ENCODE data around the gene ALDH7A1. TPM values are rescaled to one million over a fixed set of nuclear protein-coding genes. Genes with fewer than 3 reads are reported as not detected.

The ALDH7A1 gene
- total RNA-seq, 1 donor from 2014 or later = 90.6 TPM

DNA sequence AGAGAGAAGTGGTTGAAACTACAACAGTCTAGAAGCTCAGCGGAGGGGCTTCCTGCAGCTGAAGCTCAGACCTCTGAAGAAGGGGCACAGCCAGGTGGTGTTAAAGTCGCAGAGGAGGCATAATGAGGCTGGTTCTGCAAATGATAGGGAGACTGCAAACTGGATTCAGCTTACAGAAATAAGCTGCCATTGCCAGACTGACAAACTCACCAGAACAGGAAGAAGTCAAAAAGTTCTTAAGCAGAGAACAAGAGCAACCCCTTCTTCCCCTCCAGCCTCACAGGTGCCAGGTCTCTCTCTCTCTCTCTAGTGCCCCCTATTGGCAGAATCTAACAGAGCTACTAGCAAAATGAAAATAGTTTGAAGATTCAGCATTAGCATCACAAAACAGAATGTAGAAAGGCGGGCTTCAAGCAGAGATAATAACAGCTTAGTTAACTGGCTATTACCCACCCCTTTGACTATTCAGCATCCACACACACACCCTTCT, 95.1 kb downstream of the ALDH7A1 start:
- Histone ChIP-seq H2AFZ (ENCODE audit: low read depth, low read length) (no peak overlapping the region), H3K4me3 (ENCODE audit: insufficient read depth, low read depth, low read length) (no peak overlapping the region), H3K9me3 (ENCODE audit: insufficient read depth, low read depth, low read length) (no peaks in the 10 kb centered on the region), H3K4me1 (ENCODE audit: insufficient read depth, low read length) (no peaks in the 10 kb centered on the region), H3K4me2 (ENCODE audit: low read length) (no peak overlapping the region), H3K9ac (ENCODE audit: low read length) (no peak overlapping the region), H3K79me2 (ENCODE audit: insufficient read depth, low read length) (no peaks in the 10 kb centered on the region), H4K20me1 (ENCODE audit: insufficient read depth, low read length) (no peaks in the 10 kb centered on the region), H3K27ac (ENCODE audit: low read depth, low read length) (no peak overlapping the region), H3K27me3 (ENCODE audit: insufficient read depth, low read length) (no peaks in the 10 kb centered on the region), H3K36me3 (ENCODE audit: insufficient read depth, low read length) (no peaks in the 10 kb centered on the region)
- H3K4me1 Mint-ChIP-seq (ENCODE audit: low read depth, unreplicated experiment) = peaks cover 14% of the 10 kb centered on the region
- no peaks in the 10 kb centered on the region for H3K27me3 Mint-ChIP-seq (ENCODE audit: low read depth, unreplicated experiment)
- DNase-seq (ENCODE audit: low read depth) (no peak), FAIRE-seq (no peak)
- TF ChIP-seq, protein P1, sequence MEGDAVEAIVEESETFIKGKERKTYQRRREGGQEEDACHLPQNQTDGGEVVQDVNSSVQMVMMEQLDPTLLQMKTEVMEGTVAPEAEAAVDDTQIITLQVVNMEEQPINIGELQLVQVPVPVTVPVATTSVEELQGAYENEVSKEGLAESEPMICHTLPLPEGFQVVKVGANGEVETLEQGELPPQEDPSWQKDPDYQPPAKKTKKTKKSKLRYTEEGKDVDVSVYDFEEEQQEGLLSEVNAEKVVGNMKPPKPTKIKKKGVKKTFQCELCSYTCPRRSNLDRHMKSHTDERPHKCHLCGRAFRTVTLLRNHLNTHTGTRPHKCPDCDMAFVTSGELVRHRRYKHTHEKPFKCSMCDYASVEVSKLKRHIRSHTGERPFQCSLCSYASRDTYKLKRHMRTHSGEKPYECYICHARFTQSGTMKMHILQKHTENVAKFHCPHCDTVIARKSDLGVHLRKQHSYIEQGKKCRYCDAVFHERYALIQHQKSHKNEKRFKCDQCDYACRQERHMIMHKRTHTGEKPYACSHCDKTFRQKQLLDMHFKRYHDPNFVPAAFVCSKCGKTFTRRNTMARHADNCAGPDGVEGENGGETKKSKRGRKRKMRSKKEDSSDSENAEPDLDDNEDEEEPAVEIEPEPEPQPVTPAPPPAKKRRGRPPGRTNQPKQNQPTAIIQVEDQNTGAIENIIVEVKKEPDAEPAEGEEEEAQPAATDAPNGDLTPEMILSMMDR (IDR thresholded peaks at IDR 0.05; ENCODE audit: insufficient read depth, low read depth, low read length) = peak; percentile 39
- no peak for TF ChIP-seq EZH2 (IDR thresholded peaks at IDR 0.05; ENCODE audit: insufficient read depth, low read length)
- H3K27ac Mint-ChIP-seq (ENCODE audit: unreplicated experiment) = peak overlapping the region; percentile 26
- no peak overlapping the region for H3K4me3 Mint-ChIP-seq (ENCODE audit: unreplicated experiment)
- H3K36me3 Mint-ChIP-seq (ENCODE audit: low read depth, unreplicated experiment) = peaks cover 5% of the 10 kb centered on the region
- no peaks in the 10 kb centered on the region for H3K9me3 Mint-ChIP-seq (ENCODE audit: unreplicated experiment)

DNA sequence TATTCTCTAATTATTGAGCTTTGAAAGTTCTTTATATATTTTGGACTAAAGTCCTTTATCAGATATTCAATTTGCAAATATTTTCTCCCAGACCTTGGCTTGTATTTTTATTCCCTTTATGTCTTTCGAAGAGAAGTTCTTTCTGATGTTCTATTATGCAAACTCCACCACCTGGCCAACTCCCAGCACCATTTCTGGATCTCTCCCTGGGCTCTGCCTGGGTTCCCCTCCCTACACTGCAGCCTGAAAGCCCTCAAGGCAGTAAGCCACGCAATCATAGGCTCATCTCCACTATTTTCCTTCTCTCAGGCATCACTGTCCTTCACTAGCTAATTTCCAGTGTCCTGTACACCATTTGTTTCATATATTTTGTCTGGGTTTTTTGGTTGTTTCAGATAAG, 95.7 kb downstream of the ALDH7A1 start:
- Histone ChIP-seq H3K36me3 (ENCODE audit: insufficient read depth, low read length) (no peaks in the 10 kb centered on the region), H3K27ac (ENCODE audit: low read depth, low read length) (no peak overlapping the region), H4K20me1 (ENCODE audit: insufficient read depth, low read length) (no peaks in the 10 kb centered on the region), H3K9me3 (ENCODE audit: insufficient read depth, low read depth, low read length) (no peaks in the 10 kb centered on the region), H3K4me2 (ENCODE audit: low read length) (no peak overlapping the region), H3K4me1 (ENCODE audit: insufficient read depth, low read length) (no peaks in the 10 kb centered on the region), H2AFZ (ENCODE audit: low read depth, low read length) (no peak overlapping the region), H3K9ac (ENCODE audit: low read length) (no peak overlapping the region), H3K27me3 (ENCODE audit: insufficient read depth, low read length) (no peaks in the 10 kb centered on the region), H3K4me3 (ENCODE audit: insufficient read depth, low read depth, low read length) (no peak overlapping the region), H3K79me2 (ENCODE audit: insufficient read depth, low read length) (no peaks in the 10 kb centered on the region)
- Mint-ChIP-seq H3K4me3 (ENCODE audit: unreplicated experiment) (no peak overlapping the region), H3K27ac (ENCODE audit: unreplicated experiment) (no peak overlapping the region), H3K36me3 (ENCODE audit: low read depth, unreplicated experiment) (peaks cover 5% of the 10 kb centered on the region), H3K4me1 (ENCODE audit: low read depth, unreplicated experiment) (peaks cover 14% of the 10 kb centered on the region), H3K27me3 (ENCODE audit: low read depth, unreplicated experiment) (no peaks in the 10 kb centered on the region), H3K9me3 (ENCODE audit: unreplicated experiment) (no peaks in the 10 kb centered on the region)
- no peak for DNase-seq (ENCODE audit: low read depth)
- TF ChIP-seq, protein P1 (IDR thresholded peaks at IDR 0.05; ENCODE audit: insufficient read depth, low read depth, low read length) = no peak
- TF ChIP-seq EZH2 (IDR thresholded peaks at IDR 0.05; ENCODE audit: insufficient read depth, low read length) = no peak
- FAIRE-seq = no peak

DNA sequence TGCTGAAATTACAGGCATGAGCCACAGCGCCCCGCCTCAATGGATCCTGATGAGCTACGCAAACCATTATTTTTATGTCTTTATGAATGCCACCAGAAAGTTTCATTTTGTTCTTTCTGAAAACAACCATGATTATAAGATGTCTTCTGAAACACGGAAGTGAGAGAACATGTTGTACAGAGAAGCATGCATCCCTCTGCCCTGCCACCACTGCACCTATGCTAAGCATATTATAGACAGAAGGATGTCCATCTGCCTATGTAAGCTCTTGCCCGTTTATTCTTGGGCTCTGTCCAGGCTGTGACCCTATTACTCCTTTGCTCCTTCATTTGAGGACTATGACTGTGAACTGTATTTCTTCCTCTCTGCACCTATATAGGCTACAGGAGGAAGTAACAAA, 97.5 kb downstream of the ALDH7A1 start:
- Mint-ChIP-seq H3K36me3 (ENCODE audit: low read depth, unreplicated experiment) (peaks cover 13% of the 10 kb centered on the region), H3K27ac (ENCODE audit: unreplicated experiment) (no peak overlapping the region), H3K9me3 (ENCODE audit: unreplicated experiment) (no peaks in the 10 kb centered on the region), H3K4me3 (ENCODE audit: unreplicated experiment) (no peak overlapping the region), H3K27me3 (ENCODE audit: low read depth, unreplicated experiment) (no peaks in the 10 kb centered on the region), H3K4me1 (ENCODE audit: low read depth, unreplicated experiment) (peaks cover 3% of the 10 kb centered on the region)
- no peak overlapping the region for H3K9ac ChIP-seq (ENCODE audit: low read length)
- H3K4me2 ChIP-seq (ENCODE audit: low read length) = no peak overlapping the region
- no peak overlapping the region for H3K27ac ChIP-seq (ENCODE audit: low read depth, low read length)
- TF ChIP-seq, protein P1 (IDR thresholded peaks at IDR 0.05; ENCODE audit: insufficient read depth, low read depth, low read length) = no peak
- TF ChIP-seq EZH2 (IDR thresholded peaks at IDR 0.05; ENCODE audit: insufficient read depth, low read length) = no peak
- H2AFZ ChIP-seq (ENCODE audit: low read depth, low read length) = no peak overlapping the region
- H3K9me3 ChIP-seq (ENCODE audit: insufficient read depth, low read depth, low read length) = no peaks in the 10 kb centered on the region
- H3K4me3 ChIP-seq (ENCODE audit: insufficient read depth, low read depth, low read length) = no peak overlapping the region
- no peaks in the 10 kb centered on the region for H3K27me3 ChIP-seq (ENCODE audit: insufficient read depth, low read length)
- DNase-seq (ENCODE audit: low read depth) (no peak), FAIRE-seq (no peak)
- H3K36me3 ChIP-seq (ENCODE audit: insufficient read depth, low read length) = peaks cover 7% of the 10 kb centered on the region
- no peaks in the 10 kb centered on the region for H3K79me2 ChIP-seq (ENCODE audit: insufficient read depth, low read length)
- H3K4me1 ChIP-seq (ENCODE audit: insufficient read depth, low read length) = no peaks in the 10 kb centered on the region
- H4K20me1 ChIP-seq (ENCODE audit: insufficient read depth, low read length) = no peaks in the 10 kb centered on the region

Measured in astrocyte (in vitro differentiated cells and primary cell).